Duodenal mucosa (tissue), 2 donors: Measurements from ENCODE around the gene AOC1.

Source experiments
- H3K27ac ChIP-seq: one replicate; pipeline ENCODE4 v1.7.0; 2013; ENCODE audit warnings: low read depth, low read length
- H3K27me3 ChIP-seq, 2 donors: one replicate each; pipeline ENCODE4 v1.7.0; 2013; ENCODE audit warnings: low read length in 2 of 2, control low read depth in 1 of 2; ENCODE audit not compliant: insufficient read depth in 2 of 2, control insufficient read depth in 1 of 2
- H3K36me3 ChIP-seq, 2 donors: one replicate each; pipeline ENCODE4 v1.7.0; 2013; ENCODE audit warnings: low read length in 2 of 2, control low read depth in 1 of 2; ENCODE audit not compliant: insufficient read depth in 2 of 2, control insufficient read depth in 1 of 2
- H3K4me1 ChIP-seq, 2 donors: one replicate each; pipeline ENCODE4 v1.7.0; 2013; ENCODE audit warnings: low read length in 2 of 2, control low read depth in 1 of 2; ENCODE audit not compliant: insufficient read depth in 2 of 2, control insufficient read depth in 1 of 2
- H3K4me3 ChIP-seq, 2 donors: one replicate each; pipeline ENCODE4 v1.7.0; 2013; ENCODE audit warnings: low read length in 2 of 2, low read depth in 1 of 2
- H3K9ac ChIP-seq, 2 donors: one replicate each; pipeline ENCODE4 v1.7.0; 2013; ENCODE audit warnings: low read length in 2 of 2, low read depth in 1 of 2
- H3K9me3 ChIP-seq, 2 donors: one replicate each; pipeline ENCODE4 v1.7.0; 2013; ENCODE audit warnings: low read length in 2 of 2, control low read depth in 1 of 2; ENCODE audit not compliant: control insufficient read depth in 1 of 2

AOC1 gene

DNA sequence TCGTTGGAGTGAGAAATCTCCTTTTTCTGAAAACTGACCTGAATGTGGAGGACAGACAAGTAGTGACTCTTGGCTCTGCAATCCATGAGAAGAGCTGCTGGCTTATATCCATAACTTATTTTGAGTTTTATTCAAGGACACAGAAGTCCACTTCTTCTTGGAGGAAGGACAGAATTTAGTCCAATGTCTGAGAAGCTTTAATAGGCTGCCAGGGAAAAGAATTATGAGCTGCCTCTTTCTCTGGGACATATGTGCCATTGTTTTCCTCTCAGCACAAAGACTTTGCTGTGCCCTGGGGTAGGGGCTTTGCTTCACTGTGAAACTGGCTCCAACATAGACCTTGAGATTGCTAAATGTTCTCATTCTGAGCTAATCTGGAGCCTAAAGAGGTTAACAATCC, 20.5 kb upstream of the AOC1 start:
- peaks cover 11 to 23% of the 10 kb centered on the region in 2 donors for H3K4me1 ChIP-seq
- H3K4me3 ChIP-seq = no peak overlapping the region
- H3K27ac ChIP-seq = no peak overlapping the region

DNA sequence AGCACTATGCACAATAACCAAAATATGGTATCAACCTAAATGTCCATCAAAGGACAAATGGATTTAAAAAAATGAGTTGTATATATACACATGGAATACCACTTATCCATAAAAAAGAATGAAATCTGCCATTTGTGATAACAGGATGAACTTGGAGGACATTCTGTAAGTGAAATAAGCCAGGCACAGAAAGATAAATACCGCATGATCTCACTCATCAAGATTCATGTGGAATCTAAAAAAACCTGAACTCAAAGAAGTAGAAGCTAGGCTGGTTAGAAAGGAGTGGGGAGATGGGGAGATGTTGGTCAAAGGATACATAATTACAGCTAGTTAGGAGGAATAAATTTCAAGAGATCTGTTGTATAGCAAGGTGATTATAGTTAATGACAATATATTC, 17.3 kb upstream of the AOC1 start:
- no peak overlapping the region for H3K9ac ChIP-seq
- H3K4me1 ChIP-seq = peaks cover 4 to 18% of the 10 kb centered on the region in 2 donors
- no peak overlapping the region for H3K27ac ChIP-seq
- no peaks in the 10 kb centered on the region for H3K27me3 ChIP-seq
- H3K9me3 ChIP-seq = no peaks in the 10 kb centered on the region
- H3K36me3 ChIP-seq = no peaks in the 10 kb centered on the region
- no peak overlapping the region for H3K4me3 ChIP-seq

More for the DNA sequence above, 20.5 kb upstream of the AOC1 start:
- Histone ChIP-seq H3K27me3 (no peaks in the 10 kb centered on the region), H3K9me3 (no peaks in the 10 kb centered on the region), H3K36me3 (no peaks in the 10 kb centered on the region), H3K9ac (no peak overlapping the region)

DNA sequence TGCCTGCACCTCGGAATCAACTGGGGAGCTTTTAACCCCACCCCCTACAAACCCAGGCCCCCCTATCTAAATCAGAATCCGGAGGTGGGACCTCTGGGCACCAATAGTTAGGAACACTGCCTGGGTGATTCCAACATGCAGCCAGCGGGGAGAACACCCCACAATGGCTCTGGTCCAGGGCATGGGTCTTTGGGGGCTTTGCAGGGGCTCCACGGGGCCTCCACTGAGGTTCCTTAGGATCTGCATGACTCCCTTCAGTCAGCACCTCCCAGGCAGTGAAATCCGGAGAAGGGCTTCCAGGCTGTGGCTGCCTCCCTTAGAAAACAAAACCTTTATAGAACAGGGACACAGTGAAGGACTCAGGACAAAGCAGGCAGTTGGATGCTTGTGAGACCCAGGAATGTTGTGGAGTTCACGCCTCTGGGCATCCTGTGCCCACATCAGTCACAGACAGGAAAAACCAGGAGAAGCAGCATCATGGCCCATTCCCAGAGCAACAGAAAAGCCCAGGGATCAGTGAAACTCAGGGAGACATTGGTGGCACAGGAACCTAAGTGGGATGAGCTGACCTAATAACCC, 16.5 kb upstream of the AOC1 start:
- Histone ChIP-seq H3K9me3 (no peaks in the 10 kb centered on the region), H3K9ac (no peak overlapping the region), H3K36me3 (no peaks in the 10 kb centered on the region), H3K4me3 (no peak overlapping the region), H3K4me1 (peaks cover under 1 to 11% of the 10 kb centered on the region in 2 donors), H3K27me3 (no peaks in the 10 kb centered on the region), H3K27ac (no peak overlapping the region)

DNA sequence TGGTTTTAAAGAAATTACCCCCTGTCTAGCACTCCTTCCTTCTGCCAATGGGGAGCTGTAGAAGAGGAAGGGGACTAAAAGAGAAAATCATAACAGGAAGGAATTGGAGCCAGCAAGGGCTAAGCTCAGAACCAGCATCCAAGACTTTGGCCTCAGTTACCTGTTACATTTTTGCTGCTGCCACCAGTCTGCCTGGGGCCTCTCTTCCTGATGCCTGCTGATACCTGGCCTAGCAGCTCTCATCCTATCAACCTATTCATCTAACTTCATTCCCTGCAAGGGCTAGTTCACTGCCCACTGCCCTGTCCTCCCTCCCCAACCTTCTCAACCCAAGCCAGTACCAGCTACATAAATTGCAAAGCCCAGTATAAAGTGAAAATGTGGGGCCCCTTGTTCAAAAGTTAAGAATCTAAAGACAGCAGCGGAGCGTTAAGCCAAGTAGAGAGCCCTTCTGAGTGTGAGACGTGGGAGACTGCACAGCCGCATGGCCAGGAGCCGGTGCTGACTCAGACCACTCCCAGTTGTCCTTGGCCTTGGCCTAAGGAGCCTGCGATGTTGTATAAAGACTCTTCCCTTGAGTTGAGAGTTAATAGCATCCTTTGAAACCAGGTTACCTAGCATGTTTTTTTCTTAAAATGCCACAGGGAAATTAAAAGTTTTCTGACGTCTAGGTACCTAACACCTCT, 13.2 kb upstream of the AOC1 start:
- Histone ChIP-seq H3K4me1 (no peaks in the 10 kb centered on the region), H3K9ac (no peak overlapping the region), H3K27me3 (no peaks in the 10 kb centered on the region), H3K36me3 (no peaks in the 10 kb centered on the region), H3K9me3 (no peaks in the 10 kb centered on the region), H3K27ac (no peak overlapping the region), H3K4me3 (no peak overlapping the region)

GRCh38 chr7:150842018-150842417, 10.3 kb upstream of the AOC1 start:
- Histone ChIP-seq H3K4me1 (peaks cover 0 to 1% of the 10 kb centered on the region in 2 donors), H3K27ac (no peak overlapping the region), H3K9ac (no peak overlapping the region), H3K27me3 (no peaks in the 10 kb centered on the region), H3K9me3 (no peaks in the 10 kb centered on the region), H3K36me3 (no peaks in the 10 kb centered on the region), H3K4me3 (no peak overlapping the region)

- Histone ChIP-seq H3K27ac (no peak overlapping the region), H3K9ac (no peak overlapping the region), H3K4me1 (peaks cover 0 to 8% of the 10 kb centered on the region in 2 donors), H3K4me3 (no peak overlapping the region), H3K36me3 (no peaks in the 10 kb centered on the region), H3K9me3 (no peaks in the 10 kb centered on the region), H3K27me3 (no peaks in the 10 kb centered on the region)
These were observed 9.6 kb upstream of the AOC1 start for GRCh38 chr7:150842716-150843115.

DNA sequence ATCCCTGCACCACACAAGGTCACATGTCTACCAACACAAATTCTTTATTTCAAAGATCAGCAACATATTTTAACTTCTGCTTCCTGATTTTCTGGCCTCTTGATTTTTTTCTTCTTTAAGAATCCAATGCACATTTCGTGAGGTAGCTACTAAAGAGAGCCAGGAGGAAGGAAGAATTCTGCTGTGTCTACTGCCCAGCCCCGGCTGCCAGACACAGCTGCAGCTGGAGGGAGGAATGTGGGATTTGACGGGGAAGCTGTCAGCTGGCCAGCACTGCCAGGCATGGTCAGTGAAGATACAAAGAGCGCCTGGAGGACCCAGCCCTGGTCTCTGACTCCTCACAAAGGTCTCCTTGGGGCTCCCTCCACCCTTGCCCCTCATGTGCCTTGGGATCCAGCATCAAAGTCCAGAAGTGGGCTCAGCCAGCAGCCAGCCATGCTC, 6.9 kb upstream of the AOC1 start:
- Histone ChIP-seq H3K4me1 (peaks cover 0 to 8% of the 10 kb centered on the region in 2 donors), H3K4me3 (no peak overlapping the region), H3K27me3 (no peaks in the 10 kb centered on the region), H3K27ac (no peak overlapping the region), H3K9me3 (no peaks in the 10 kb centered on the region), H3K36me3 (no peaks in the 10 kb centered on the region), H3K9ac (no peak overlapping the region)

DNA sequence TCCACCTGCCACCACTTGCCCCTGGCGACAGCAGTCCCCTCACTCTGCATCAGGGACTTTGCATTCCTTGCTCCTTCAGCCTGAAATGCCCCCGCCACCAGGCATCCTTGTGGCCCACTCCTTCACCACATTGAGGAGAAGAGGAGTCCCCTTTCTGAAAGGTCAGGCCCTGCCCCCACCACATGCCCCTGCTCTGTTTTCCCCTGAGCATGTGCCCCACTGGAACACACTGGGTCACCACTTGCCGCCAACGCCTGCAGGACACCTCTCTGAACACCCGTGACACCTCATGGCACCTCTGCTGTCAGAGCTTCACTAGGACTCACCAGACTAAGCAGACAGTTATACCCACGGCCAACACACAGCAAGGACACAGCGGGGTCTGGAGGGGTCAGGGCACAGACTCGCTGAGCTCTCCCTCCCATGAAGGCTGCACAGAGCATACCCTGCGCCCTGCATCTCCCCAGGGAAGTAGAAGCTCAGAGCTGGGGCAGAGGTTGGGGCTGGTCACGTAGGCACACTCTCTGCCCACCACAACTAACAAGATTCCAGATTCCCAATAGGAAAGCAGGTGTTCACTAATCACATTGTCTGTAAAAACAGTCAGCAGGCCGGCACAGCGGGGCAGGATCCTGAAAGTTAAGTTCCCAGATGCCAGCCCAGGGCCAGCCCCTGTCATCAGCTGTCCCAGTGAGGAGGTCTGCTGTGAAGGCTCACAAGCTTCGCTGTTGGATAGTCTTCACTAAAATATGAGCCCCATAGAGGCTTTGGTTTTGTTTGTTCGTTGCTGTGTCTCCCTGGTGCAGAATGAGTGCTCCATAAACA, 5.8 kb upstream of the AOC1 start:
- Histone ChIP-seq H3K27ac (no peak overlapping the region), H3K4me3 (no peak overlapping the region), H3K36me3 (no peaks in the 10 kb centered on the region), H3K9me3 (no peaks in the 10 kb centered on the region), H3K4me1 (peaks cover 0 to 9% of the 10 kb centered on the region in 2 donors), H3K27me3 (no peaks in the 10 kb centered on the region), H3K9ac (no peak overlapping the region)

- Histone ChIP-seq H3K36me3 (no peaks in the 10 kb centered on the region), H3K27ac (no peak overlapping the region), H3K9me3 (no peaks in the 10 kb centered on the region), H3K27me3 (no peaks in the 10 kb centered on the region), H3K4me1 (peaks cover 0 to 15% of the 10 kb centered on the region in 2 donors), H3K4me3 (no peak overlapping the region), H3K9ac (no peak overlapping the region)
These were observed 4.8 kb upstream of the AOC1 start for GRCh38 chr7:150847536-150847935.

GRCh38 chr7:150848111-150848510, 4.2 kb upstream of the AOC1 start:
- no peaks in the 10 kb centered on the region for H3K27me3 ChIP-seq
- no peak overlapping the region for H3K9ac ChIP-seq
- no peaks in the 10 kb centered on the region for H3K9me3 ChIP-seq
- no peaks in the 10 kb centered on the region for H3K36me3 ChIP-seq
- peaks cover 0 to 15% of the 10 kb centered on the region in 2 donors for H3K4me1 ChIP-seq
- H3K27ac ChIP-seq = no peak overlapping the region
- H3K4me3 ChIP-seq = no peak overlapping the region
